Thyroid gland (tissue), 4 donors: ENCODE data around the gene FER.
"Not testable (repeated sequence)": the region's sequence is repeated elsewhere in the genome, so short reads cannot be mapped to it uniquely, and the experiment has no call there.

Source experiments
- CTCF ChIP-seq, 6 experiments: fragments of 200-600 bp in 3 of 6; fragments of 450-650 bp in 3 of 6; sonication (generic) in 3 of 6; IDR thresholded peaks; one replicate each; pipeline ENCODE4 v1.5.1; 2016 to 2019; ENCODE audit warnings: antibody characterized with exemption in 6 of 6, mild to moderate bottlenecking in 2 of 6, inconsistent platforms in 1 of 6, moderate library complexity in 1 of 6
- POLR2A ChIP-seq, 2 donors: fragments of 450-650 bp; IDR thresholded peaks; one replicate each; pipeline ENCODE4 v1.6.1; 2017; ENCODE audit warnings: antibody characterized with exemption in 2 of 2, mild to moderate bottlenecking in 2 of 2, moderate library complexity in 1 of 2

DNA sequence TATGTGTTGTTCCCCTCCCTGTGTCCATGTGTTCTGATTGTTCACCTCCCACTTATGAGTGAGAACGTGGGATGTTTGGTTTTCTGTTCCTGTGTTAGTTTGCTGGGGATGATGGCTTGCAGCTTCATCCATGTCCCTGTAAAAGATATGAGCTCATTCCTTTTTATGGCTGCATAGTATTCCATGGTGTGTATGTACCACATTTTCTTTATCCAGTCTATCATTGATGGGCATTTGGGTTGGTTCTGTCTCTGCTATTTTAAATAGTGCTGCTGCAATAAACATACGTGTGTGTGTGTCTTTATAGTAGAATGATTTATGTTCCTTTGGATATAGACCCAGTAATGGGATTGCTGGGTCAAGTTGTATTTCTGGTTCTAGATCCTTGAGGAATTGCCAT, 26.4 kb downstream of the FER start:
- TF ChIP-seq POLR2A, CTCF (IDR thresholded peaks at IDR 0.05): not testable (repeated sequence)
